Colonic mucosa (tissue), 4 donors: ENCODE results near the gene OSTN. TPM values are rescaled to one million over a fixed set of nuclear protein-coding genes. Genes with fewer than 3 reads are reported as not detected.

Source experiments
- DNase-seq: peaks from one replicate; pipeline ENCODE4 v3.0.0-alpha.2; 2020
- H3K27ac ChIP-seq: fragments of 200-600 bp; one replicate; pipeline ENCODE4 v1.8.0; 2021
- H3K27me3 ChIP-seq: fragments of 200-600 bp; one replicate; pipeline ENCODE4 v1.8.0; 2021
- H3K36me3 ChIP-seq: fragments of 200-600 bp; one replicate; pipeline ENCODE4 v1.8.0; 2021
- H3K4me1 ChIP-seq: fragments of 200-600 bp; one replicate; pipeline ENCODE4 v1.8.0; 2021; ENCODE audit warnings: mild to moderate bottlenecking
- H3K4me3 ChIP-seq: fragments of 200-600 bp; one replicate; pipeline ENCODE4 v1.8.0; 2021
- H3K9ac ChIP-seq, 2 donors: one replicate each; pipeline ENCODE4 v1.7.0; 2013; ENCODE audit warnings: control low read depth in 2 of 2, low read depth in 2 of 2, low read length in 2 of 2
- H3K9me3 ChIP-seq: fragments of 200-600 bp; one replicate; pipeline ENCODE4 v1.8.0; 2021
- CTCF ChIP-seq: fragments of 200-600 bp; IDR thresholded peaks from one replicate; pipeline ENCODE4 v1.8.0; 2022; ENCODE audit warnings: antibody characterized with exemption, mild to moderate bottlenecking
- intact Hi-C: fragments of 100-400 bp; cut with DNase I; formaldehyde crosslinking; loops from one replicate; pipeline ENCODE4 v1.14.1; 2022
- total RNA-seq, 2 donors: library from RNA; stranded (reverse); fragmentation: NEBNext Ultra II Directional in 1 of 2; extraction: Animal tissue kit (Norgen Biotek cat#: 25700) in 1 of 2; gene quantifications; one replicate each; pipeline ENCODE4 v1.2.1, GENCODE V29; 2021
- donor health status: healthy.
- donor health status: DM: no; HTN: no; CAD: no.
- donor health status: DM: no; HTN: no; CAD: no.

Gene OSTN
- total RNA-seq, 2 donors from 2014 or later, result not detected

- no peak overlapping the region for H3K9ac ChIP-seq
- no peaks in the 10 kb centered on the region for H3K27me3 ChIP-seq
- H3K27ac ChIP-seq, result no peak overlapping the region
- no peaks in the 10 kb centered on the region for H3K4me1 ChIP-seq
- no peaks in the 10 kb centered on the region for H3K9me3 ChIP-seq
- TF ChIP-seq CTCF, result no peak
- no peak overlapping the region for H3K4me3 ChIP-seq
- no peak for DNase-seq
- intact Hi-C loops, result no loop called here
- H3K36me3 ChIP-seq, result no peaks in the 10 kb centered on the region
Measured at GRCh38 chr3:191302451-191302850, 103.4 kb downstream of the OSTN start.

GRCh38 chr3:191303596-191303995, 104.6 kb downstream of the OSTN start:
- H3K27me3 ChIP-seq, result no peaks in the 10 kb centered on the region
- no peaks in the 10 kb centered on the region for H3K4me1 ChIP-seq
- no peak for DNase-seq
- H3K4me3 ChIP-seq, result no peak overlapping the region
- no peaks in the 10 kb centered on the region for H3K36me3 ChIP-seq
- intact Hi-C loops, result no loop called here
- no peak overlapping the region for H3K9ac ChIP-seq
- TF ChIP-seq CTCF, result no peak
- H3K27ac ChIP-seq, result no peak overlapping the region
- no peaks in the 10 kb centered on the region for H3K9me3 ChIP-seq

GRCh38 chr3:191306428-191306827, 107.4 kb downstream of the OSTN start:
- H3K9ac ChIP-seq, result no peak overlapping the region
- H3K36me3 ChIP-seq, result no peaks in the 10 kb centered on the region
- no peak overlapping the region for H3K4me3 ChIP-seq
- H3K9me3 ChIP-seq, result no peaks in the 10 kb centered on the region
- H3K27me3 ChIP-seq, result no peaks in the 10 kb centered on the region
- no peak for TF ChIP-seq CTCF
- no peak overlapping the region for H3K27ac ChIP-seq
- H3K4me1 ChIP-seq, result no peaks in the 10 kb centered on the region
- no peak for DNase-seq
- intact Hi-C loops, result no loop called here

GRCh38 chr3:191307341-191307740, 108.3 kb downstream of the OSTN start:
- H3K9me3 ChIP-seq, result no peaks in the 10 kb centered on the region
- H3K4me1 ChIP-seq, result no peaks in the 10 kb centered on the region
- DNase-seq, result no peak
- no peaks in the 10 kb centered on the region for H3K27me3 ChIP-seq
- TF ChIP-seq CTCF, result no peak
- intact Hi-C loops, result no loop called here
- no peaks in the 10 kb centered on the region for H3K36me3 ChIP-seq
- H3K4me3 ChIP-seq, result no peak overlapping the region
- no peak overlapping the region for H3K9ac ChIP-seq
- H3K27ac ChIP-seq, result no peak overlapping the region

GRCh38 chr3:191313296-191313695, 114.3 kb downstream of the OSTN start:
- Histone ChIP-seq H3K4me1 (no peaks in the 10 kb centered on the region), H3K9me3 (no peaks in the 10 kb centered on the region), H3K27ac (no peak overlapping the region), H3K27me3 (no peaks in the 10 kb centered on the region), H3K9ac (no peak overlapping the region), H3K36me3 (no peaks in the 10 kb centered on the region), H3K4me3 (no peak overlapping the region)
- no peak for DNase-seq
- TF ChIP-seq CTCF, result no peak
- intact Hi-C loops, result no loop called here
